ENCODE measurements around the gene TTLL3. TPM values are rescaled to one million over a fixed set of nuclear protein-coding genes. Genes with fewer than 3 reads are reported as not detected.
A peak's percentile ranks its signal among the peaks of the same experiment; 100 is the strongest.

TTLL3 gene
- total RNA-seq (2022) (19.5 and 21.9 TPM in 2 replicates), Bru-seq, nascent RNA (percentile 39 among the genes with signal in this experiment), BruChase-seq, experiment 1, labeled RNA remaining after a 6-hour chase (percentile 64 among the genes with signal in this experiment), BruChase-seq, experiment 2, labeled RNA remaining after a 2-hour chase (percentile 57 among the genes with signal in this experiment)
- long read RNA-seq, partial matches to known transcripts = 6 of 12 reads
- long read RNA-seq, other reads (novel, unspliced or antisense) = 6 of 12 reads

- CTCF ChIA-PET = no interaction called here
- no peak for TF ChIP-seq CTCF (IDR thresholded peaks at IDR 0.05; ENCODE audit: unreplicated experiment)
- Mint-ChIP-seq H3K4me3 (ENCODE audit: low read depth, unreplicated experiment) (peak within 1 kb of the TSS; percentile 62), H3K36me3 (ENCODE audit: insufficient read depth, unreplicated experiment) (peaks cover 60% of the 10 kb centered on the region), H3K9me3 (ENCODE audit: low read depth, unreplicated experiment) (no peaks in the 10 kb centered on the region), H3K4me1 (ENCODE audit: low read depth, unreplicated experiment) (peaks cover 28% of the 10 kb centered on the region), H3K27me3 (ENCODE audit: unreplicated experiment) (no peaks in the 10 kb centered on the region), H3K27ac (ENCODE audit: unreplicated experiment) (peak within 1 kb of the TSS; percentile 84)
- intact Hi-C loops (cut with micrococcal nuclease; ENCODE audit: unreplicated experiment) = no loop called here
- peak; percentile 73 for DNase-seq
- BruUV-seq (replicated peaks) = no TSS peak
These were observed at the start of gene TTLL3 for GRCh38 chr3:9809615-9810432. Gene TTLL3 (plus strand): TSS chr3:9810262. CDS start chr3:9810662, 400 bp downstream.

DNA sequence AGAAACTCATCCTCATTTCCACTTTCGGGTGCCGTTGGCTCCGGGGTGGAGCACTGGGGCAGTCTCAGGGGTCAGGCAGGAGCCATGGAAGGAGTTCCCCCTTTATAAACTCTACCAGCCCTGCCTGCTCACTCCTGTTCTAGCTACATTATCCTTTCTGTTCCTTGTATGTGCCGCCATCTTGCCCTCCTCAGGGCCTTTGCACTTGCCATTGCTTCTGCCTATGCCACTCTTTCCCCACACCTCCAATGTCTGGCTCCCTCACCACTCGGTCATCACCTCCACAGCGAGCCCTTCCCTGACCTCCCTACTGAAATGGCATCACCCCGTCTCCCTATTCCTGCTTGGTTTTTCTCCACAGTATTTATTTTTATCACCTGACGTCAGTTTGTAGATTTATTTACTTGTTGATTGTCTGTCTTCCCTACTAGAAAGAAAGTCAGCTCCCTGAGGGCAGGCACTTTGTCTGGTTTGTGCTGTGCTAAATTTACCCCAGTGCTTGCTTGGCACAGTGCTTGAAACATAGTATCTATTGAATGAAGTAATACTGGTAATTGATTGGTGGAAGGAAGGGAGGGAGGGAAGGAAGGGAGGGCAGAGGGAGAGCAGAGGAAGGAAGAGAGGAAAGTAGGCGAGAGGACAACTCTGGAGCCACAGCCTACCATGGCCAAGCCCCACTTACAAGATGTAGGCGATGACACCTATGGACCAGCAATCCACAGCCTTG lies 49.1 kb upstream of the TTLL3 start:
- BruUV-seq (replicated peaks) = no TSS peak
- H3K4me3 Mint-ChIP-seq (ENCODE audit: low read depth, unreplicated experiment) = no peak overlapping the region
- H3K27me3 Mint-ChIP-seq (ENCODE audit: unreplicated experiment) = no peaks in the 10 kb centered on the region
- no peaks in the 10 kb centered on the region for H3K9me3 Mint-ChIP-seq (ENCODE audit: low read depth, unreplicated experiment)
- no peaks in the 10 kb centered on the region for H3K4me1 Mint-ChIP-seq (ENCODE audit: low read depth, unreplicated experiment)
- TF ChIP-seq CTCF (IDR thresholded peaks at IDR 0.05; ENCODE audit: unreplicated experiment) = no peak
- intact Hi-C loops (cut with micrococcal nuclease; ENCODE audit: unreplicated experiment) = no loop called here
- DNase-seq = no peak
- peaks cover 17% of the 10 kb centered on the region for H3K36me3 Mint-ChIP-seq (ENCODE audit: insufficient read depth, unreplicated experiment)
- CTCF ChIA-PET = no interaction called here
- H3K27ac Mint-ChIP-seq (ENCODE audit: unreplicated experiment) = no peak overlapping the region

DNA sequence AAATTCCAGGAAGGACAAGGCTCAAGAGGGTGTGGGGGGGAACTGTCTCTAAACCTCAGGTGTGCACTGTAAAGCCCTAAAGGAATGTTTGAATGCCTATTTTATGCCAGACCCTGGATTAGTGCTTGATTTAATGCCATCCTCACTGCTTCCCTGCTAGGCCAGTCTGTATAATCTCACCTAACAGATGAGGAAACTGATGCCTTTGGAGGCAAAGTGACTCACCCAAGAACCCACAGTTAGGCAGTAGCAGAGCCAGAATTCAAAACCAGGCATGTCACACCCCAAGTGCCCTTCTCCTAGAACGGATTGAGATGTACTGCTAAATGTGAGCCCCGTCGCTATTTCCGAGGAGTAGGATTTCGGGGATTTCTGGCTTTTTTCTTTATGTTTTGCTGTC lies 48.1 kb upstream of the TTLL3 start:
- Mint-ChIP-seq H3K27me3 (ENCODE audit: unreplicated experiment) (no peaks in the 10 kb centered on the region), H3K36me3 (ENCODE audit: insufficient read depth, unreplicated experiment) (peaks cover 17% of the 10 kb centered on the region), H3K4me1 (ENCODE audit: low read depth, unreplicated experiment) (no peaks in the 10 kb centered on the region), H3K27ac (ENCODE audit: unreplicated experiment) (no peak overlapping the region), H3K9me3 (ENCODE audit: low read depth, unreplicated experiment) (no peaks in the 10 kb centered on the region), H3K4me3 (ENCODE audit: low read depth, unreplicated experiment) (no peak overlapping the region)
- DNase-seq = no peak
- no TSS peak for BruUV-seq (replicated peaks)
- no peak for TF ChIP-seq CTCF (IDR thresholded peaks at IDR 0.05; ENCODE audit: unreplicated experiment)
- CTCF ChIA-PET = no interaction called here
- intact Hi-C loops (cut with micrococcal nuclease; ENCODE audit: unreplicated experiment) = no loop called here

DNA sequence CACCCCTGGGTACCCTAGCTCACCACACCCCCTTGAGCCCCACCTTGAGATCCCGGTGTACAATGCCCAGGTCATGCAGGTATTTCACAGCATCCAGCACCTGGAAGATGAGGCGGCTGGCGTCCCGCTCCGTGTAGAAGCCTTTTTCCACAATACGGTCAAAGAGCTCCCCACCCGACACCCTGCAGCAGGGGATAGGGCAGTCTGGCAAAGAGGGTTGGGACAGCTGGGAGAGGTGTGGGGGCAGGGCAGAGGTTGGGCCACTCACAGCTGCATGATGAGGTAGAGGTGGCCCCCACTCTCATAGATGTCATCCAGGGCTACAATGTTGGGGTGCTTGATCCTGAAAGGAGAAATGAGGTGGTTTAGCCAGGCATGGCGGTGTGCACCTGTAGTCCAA lies 47.2 kb upstream of the TTLL3 start:
- no peak for TF ChIP-seq CTCF (IDR thresholded peaks at IDR 0.05; ENCODE audit: unreplicated experiment)
- no peaks in the 10 kb centered on the region for H3K27me3 Mint-ChIP-seq (ENCODE audit: unreplicated experiment)
- CTCF ChIA-PET = no interaction called here
- no peak overlapping the region for H3K4me3 Mint-ChIP-seq (ENCODE audit: low read depth, unreplicated experiment)
- no TSS peak for BruUV-seq (replicated peaks)
- peaks cover 17% of the 10 kb centered on the region for H3K36me3 Mint-ChIP-seq (ENCODE audit: insufficient read depth, unreplicated experiment)
- H3K4me1 Mint-ChIP-seq (ENCODE audit: low read depth, unreplicated experiment) = no peaks in the 10 kb centered on the region
- no peaks in the 10 kb centered on the region for H3K9me3 Mint-ChIP-seq (ENCODE audit: low read depth, unreplicated experiment)
- intact Hi-C loops (cut with micrococcal nuclease; ENCODE audit: unreplicated experiment) = no loop called here
- no peak for DNase-seq
- H3K27ac Mint-ChIP-seq (ENCODE audit: unreplicated experiment) = no peak overlapping the region
